NCI-H524 (cell line): ENCODE results near the gene TM9SF2.
"Not testable (repeated sequence)": the region's sequence is repeated elsewhere in the genome, so short reads cannot be mapped to it uniquely, and the experiment has no call there.

ENCODE experiments used
- DNase-seq, 2 experiments: peaks; one replicate each; lab custom pipeline; 2025; lab: John Stamatoyannopoulos, UW

TM9SF2 gene

DNA sequence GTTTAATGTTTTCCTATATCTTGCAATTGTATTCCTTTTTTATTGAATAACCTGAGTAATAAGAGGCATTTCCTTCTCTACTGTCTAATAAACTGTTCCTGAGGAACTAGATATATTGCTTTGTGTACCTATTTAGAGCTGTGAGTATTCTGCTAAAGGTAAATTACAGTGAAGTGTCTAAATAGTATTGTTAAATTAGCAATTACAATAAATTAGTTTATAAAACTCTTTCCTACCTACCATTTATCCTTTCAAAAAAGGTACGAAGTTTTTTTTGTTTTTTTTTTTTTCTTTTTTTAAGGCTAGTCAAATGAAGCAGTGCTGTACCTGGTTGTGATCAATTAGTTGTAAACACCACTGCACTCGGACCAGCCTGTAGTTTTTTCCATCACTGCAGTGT is 34.8 kb downstream of the TM9SF2 start:
- no peak for DNase-seq

DNA sequence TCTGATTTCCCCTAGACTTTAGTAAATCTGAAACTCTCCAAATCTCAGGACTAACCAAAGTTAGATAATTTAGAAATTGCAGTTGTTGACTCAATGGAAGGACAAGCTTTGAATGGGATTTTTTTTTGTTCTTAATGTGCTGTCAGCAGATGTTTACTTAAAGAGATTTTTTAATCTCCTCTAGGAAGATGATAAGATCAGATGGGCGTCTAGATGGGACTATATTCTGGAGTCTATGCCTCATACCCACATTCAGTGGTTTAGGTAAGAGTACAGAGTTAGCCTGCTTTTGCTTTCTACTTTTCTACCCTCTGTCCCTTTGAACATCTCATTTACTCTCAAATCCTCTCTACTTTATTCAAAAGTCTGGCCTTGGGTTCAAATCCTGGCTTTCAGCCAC is 39.3 kb downstream of the TM9SF2 start:
- peak in 1 of 2 experiments; percentile 3 for DNase-seq

DNA sequence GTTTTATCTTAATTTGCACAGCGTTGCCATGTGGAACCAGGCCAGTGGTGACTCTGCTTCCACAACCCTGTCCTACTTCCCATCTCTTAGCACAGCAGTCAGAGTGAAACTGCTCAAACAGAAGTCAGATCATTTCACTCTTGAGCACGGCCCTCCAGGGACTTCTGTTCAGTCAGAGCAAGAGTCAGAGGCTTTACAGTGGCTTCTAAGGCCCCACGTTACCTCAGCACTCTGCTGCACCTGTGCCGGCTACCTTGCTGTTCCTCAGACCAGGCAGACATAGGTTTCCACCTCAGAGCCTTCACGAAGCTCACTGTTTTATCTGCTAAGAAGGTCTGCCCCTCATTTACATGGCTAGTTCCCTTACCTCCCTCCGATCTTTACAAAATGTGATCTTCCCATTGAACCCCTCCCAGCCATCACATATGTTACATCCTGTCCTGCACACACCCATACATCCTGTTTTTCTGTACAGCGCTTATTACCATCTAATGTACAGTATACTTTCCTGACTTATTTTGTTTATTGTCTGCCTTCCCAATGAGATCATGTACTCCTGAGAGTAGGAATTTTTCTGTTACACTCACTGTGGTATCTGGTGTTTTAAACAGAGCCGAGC is 41.6 kb downstream of the TM9SF2 start:
- no peak for DNase-seq

DNA sequence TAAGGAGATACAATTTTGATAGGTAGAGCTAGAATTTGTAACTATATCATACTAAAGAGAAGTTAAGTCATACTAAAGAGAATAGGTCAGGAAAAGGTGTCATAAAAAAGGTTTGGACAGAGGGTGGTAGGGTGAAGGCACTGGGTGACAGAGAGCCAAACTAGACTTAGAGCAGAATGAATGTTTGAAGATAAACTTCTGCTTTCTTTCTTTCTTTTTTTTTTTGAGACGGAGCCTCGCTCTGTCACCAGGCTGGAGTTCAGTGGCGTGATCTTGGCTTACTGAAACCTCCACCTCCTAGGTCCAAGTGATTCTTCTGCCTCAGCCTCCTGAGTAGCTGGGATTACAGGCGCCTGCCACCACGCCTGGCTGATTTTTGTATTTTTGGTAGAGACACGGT is 44.1 kb downstream of the TM9SF2 start:
- no peak for DNase-seq

DNA sequence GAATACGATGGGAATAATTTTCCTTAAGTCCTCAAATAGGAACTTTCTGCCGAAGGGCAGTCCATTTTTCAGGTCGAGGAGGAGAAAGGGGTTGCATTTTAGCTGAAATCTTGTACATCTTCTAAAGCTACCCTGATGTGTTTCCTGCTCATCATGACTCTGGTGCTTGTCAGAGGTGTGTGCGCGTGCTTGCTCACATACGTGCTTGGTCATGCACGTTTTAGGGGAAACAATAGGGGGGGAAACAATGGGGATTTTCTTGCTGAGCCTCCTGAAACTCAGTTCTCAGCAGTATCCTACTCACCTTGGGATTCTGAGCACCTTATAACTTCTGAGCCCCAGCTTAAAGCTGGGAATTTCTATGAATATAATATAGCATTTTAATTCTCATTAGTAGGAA is 44.7 kb downstream of the TM9SF2 start:
- no peak for DNase-seq

DNA sequence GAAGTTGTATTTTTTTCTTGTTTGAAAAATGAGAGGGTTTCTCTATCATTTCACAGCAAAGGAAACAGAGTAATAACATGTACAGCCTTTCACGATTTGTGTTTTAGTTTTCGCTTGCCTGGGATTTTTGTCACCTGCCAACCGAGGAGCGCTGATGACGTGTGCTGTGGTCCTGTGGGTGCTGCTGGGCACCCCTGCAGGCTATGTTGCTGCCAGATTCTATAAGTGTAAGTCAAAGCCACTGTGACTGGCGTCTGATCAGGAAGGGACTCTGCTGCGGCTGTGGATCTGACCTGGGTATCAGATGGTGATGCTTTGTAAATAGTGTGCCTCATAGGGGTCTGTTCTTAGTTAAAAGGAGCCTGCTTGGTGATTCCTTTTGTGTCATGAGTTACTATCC is 45.6 kb downstream of the TM9SF2 start:
- DNase-seq: no peak

DNA sequence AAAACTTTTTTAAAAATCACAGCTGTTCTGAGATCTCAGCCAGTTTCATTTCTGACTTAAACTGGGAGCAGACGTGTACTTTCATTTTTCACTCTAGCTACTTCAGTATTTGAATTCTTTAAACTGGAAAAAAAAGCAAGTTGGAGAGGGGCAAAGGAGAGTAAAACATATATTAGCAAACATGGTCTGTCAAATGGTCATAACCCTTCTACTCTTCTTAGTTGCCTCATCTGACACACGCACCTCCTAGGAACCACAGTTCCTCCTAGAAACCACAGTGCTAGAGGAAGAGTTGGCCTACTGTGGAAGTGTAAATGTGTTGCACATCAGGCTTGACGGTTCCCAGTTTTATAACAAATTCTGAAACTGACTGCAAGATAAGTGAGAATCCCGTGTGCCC is 47.2 kb downstream of the TM9SF2 start:
- no peak for DNase-seq

DNA sequence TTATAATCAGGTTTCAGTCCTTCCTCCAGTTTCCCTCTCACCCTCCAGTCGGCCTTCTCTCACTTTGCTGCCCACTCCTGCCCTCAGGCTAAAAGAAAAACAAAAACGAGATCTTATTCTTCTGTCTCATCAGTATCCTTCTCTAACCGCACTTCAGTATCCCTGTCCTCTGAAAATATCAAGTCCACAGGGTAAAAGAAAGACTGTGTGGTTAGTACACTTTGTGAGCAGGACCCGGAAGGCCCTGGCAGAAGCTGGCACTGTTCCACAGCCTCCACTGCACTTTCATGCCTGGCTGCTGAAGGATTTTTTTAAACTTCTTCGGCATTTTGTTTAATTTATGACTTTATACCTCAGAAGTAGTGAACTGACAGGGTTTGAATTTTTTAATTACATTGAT is 51.8 kb downstream of the TM9SF2 start:
- no peak for DNase-seq

DNA sequence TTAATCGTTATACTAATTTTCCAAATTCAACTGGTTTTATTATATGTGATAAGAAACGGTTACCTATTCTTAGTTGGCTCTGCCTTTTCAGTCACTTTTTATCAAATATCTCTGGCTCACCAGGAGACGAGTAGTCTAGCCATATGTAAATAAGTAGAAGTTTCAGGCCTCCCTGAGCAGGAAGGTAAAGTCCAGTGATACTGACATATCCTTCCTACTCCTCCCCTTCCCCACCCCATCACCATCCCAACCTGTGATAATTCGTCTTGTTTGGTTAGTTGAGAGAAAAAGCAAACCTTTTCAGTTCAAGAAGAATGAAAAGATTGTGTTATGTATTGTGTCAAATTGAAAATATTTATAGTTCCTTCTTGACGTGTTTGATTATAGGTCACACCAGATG is 53.9 kb downstream of the TM9SF2 start:
- DNase-seq: no peak

DNA sequence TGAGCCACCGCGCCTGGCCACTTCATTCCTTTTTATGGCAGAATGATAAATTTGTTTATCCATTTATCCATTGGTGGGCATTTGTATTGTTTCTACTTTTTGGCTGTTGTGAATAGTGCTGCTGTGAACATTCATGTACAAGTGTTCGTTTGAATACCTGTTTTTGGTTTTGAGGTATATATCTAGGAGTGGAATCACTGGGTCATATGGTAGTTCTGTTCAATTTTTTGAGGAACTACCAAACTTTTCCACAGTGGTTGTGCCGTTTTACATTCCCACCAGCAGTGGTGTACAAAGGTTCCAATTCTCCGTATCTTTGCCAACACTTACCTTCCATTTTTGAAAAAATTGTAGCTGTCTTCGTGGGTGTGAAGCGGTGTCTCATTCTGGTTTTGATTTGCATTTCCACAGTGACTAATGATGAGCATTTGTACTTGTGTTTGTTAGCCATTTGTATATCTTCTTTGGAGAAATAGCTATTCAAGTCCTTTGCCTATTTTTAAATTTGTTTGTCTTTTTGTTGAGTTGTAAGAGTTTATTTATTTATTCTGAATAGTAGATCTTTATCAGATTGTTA is 55.7 kb downstream of the TM9SF2 start:
- no peak for DNase-seq

DNA sequence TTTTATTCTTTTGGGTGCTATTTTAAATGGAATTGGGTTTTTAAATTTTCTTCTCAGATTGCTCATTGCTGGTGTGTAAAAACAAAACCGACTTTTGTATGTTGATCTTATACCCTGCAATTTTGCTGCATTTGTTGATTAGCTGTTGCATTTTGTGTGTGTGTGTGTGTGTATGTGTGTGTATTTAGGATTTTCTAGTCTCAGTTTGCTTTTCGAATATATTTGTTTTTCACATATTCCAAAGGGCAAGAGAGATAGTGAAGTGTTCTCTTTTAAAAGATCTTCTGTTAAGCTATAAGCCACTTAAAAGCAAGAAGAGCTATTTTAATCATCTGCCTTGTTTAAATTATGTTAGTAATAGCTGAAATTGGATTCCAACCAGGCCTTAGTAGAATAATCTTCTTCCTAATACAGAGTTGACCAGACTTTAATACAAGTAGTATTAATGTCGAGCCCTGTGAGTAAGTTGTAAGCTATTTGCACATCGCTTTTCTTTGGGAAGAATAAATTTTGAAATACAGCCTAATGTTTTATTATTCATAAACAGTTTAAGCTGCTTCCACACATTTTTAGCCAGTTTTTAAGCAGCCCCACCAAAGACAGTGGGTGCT is 57.4 kb downstream of the TM9SF2 start:
- DNase-seq: peak in 1 of 2 experiments; percentile 6

DNA sequence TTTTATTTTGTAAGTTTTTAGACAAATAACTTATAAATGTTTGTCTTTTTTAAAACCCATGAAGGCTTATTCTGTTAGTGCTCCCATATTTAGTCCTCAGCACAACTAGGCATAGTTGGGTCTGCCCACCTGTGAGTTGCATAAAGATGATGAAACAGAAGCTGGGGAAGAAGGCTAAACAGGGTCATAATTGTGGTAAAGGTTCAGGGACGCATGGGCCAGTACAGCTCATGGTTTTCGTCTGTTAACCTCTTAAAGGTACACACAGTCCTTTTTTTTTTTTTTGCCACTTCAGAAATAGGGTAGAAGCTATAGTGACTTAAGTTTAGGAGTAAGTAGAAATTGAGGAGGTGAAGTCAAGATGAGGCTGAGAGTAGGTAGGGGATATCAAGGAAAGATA is 58.3 kb downstream of the TM9SF2 start:
- no peak for DNase-seq

DNA sequence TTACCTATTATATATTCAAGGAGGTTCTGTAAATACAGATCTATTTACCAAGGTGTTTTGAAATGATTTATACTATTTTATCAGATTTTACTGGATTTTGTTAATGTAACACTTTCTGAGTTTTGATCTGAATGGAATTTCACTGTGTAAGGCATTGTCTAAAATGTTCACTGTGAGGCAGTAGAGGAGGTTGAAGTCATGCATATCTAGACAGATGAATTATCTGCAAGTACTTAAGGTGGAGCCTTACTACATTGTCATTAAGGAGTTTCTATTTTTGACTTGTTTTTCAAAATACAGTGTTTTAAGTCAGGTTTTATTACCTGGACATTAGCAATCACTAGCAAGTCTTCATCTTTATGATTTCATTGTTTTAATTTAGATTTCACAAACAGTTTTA is 62.1 kb downstream of the TM9SF2 start:
- DNase-seq: no peak

DNA sequence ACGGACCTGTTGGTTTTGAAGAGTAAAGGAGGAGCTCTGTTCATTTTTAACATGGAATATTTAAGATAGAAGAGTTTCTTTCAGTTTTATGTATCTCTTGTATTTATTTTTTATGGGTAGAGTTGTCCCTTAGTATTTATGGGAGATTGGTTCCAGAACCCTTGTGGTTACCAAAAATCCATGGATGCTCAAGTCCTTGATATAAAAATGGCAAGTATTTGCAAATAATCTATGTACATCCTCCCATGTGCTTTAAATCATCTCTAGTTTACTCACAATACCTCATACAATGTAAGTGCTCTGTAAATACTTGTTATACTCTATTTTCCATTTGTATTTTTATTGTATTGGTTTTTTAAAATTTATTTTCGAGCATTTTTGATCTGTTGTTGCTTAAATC is 63.1 kb downstream of the TM9SF2 start:
- no peak for DNase-seq

DNA sequence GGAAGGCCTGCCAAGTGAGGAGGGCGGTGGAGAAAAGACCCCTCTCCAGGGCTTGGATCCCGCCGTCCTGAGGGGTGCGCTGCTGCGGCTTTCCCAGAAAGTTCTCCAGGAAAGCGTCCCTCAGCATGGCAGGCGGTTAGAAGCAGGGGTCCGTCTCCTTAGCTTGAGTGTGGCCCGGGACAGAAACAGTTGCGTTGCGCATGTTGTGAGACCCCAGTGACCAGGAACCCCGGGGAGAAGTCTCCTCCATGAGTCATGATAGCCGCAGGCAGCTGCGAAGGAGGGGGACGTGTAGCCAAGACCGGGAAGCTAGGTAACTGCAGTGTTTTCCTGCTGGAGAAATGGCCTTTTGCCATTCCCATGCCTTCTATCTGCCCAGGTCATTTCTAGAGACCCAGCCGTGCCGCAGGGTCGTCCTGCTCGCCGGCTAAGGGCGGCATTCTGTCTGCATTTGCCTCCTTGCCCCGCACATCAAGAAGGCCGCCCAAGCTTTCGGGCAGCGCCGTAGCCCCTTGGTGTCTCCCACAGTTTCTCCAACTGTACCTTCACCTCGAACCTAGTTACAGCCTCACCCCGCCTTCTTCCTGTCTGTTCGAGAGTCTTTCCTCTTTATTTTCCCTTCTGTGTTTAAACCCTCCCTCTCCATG is 64.3 kb downstream of the TM9SF2 start:
- DNase-seq: no peak

DNA sequence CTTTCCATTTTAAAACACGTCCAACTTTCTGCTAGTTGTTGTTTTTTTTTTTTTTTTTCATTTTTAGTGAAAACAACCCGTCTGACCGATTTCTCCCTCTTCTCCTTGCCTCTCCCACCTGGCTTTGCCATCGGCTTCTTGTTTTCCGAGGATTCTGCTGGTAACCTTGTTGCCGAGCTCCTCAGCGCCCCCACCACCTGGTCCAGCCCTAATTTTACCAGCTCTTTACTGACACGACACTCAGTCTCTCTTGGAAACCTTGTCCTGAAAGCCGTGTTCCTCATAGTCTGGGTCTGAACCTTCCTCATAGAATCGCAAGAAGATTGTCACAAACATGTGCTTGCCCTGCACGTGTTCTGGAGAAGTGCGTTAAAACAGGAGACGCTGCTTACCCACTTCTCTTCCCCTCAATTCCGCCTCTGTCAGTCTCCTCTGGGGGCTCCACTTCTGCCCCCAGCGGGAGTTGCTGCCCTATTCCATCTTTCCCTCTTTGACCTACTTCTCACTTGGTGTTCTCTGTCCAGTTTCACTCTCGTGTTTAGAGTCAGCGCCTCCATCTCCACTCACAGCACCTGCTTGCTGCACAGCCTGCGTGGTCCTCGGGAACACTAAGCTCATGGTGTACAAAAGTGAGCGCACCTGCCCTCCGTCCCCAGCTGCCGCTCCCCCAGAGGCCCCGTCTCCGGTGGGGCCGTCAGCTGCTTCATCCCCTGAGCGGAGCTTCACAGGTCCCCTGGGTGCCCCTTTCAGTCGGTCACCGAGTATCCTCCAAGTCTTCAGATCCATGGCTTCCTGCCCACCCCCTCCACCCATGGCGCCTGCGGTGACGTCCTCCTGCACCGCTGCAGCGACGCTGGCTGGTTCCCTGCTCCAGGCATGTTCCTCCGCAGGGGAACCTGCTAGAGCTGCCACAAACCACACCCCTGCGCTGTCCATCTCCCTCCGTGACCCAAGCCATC is 65.1 kb downstream of the TM9SF2 start:
- DNase-seq: no peak

DNA sequence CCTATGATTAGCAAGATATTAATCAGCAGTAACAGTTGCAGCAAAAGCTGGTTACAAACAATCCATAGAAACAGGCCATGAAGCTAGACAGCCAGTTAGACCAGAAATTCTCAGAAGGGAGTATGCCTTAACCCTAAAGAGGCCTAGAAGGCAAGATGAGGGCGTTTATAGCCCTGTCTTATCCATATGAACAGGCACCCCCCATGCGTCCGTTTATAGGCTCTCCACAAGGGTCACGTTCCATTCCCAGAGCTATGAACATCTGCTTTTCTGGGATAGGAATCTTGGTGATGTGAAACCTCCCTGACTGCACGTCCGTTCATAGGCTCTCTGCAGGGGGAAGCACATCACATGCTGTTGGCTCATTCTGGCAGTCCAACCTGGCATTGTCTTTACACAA is 67.6 kb downstream of the TM9SF2 start:
- not testable (repeated sequence) for DNase-seq

DNA sequence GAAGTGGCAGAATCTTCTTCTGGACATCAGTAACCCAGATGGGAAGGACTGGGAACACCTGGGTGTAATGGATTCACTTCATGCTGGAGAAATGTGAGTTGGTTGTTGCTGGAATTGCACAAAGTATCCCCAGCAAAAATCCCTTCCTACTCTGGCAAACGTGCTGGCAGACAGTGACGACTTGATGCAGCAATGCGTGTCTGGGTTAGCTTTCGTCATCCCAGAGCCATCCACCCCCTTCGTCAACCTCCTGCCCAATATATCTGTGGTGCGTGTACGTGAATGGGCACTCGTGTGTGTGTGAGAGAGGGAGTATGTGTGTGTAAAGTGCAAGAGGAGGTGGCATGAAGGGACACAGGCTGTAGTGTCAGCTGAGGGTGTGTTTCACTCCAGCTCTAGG is 70.9 kb downstream of the TM9SF2 start:
- no peak for DNase-seq

DNA sequence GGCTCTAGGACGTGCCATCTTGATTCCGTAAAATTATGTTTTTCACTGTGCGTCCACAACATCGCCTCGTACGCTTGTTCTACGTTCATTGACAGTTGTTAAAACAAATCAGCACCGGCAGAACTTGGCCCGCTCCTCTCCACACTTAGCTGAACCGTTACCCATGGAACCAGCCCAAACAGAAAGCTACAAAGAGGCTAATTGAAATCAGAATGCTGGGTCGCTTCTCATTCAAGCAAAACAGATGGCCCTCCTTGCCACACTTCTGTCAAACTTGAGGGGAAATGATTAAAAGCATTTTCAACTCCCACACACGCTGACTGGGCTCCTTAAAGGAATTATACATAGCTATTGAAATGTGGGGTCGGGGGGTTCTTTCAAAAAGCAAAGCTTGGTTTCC is 71.6 kb downstream of the TM9SF2 start:
- DNase-seq: peak; percentile 21 to 33

DNA sequence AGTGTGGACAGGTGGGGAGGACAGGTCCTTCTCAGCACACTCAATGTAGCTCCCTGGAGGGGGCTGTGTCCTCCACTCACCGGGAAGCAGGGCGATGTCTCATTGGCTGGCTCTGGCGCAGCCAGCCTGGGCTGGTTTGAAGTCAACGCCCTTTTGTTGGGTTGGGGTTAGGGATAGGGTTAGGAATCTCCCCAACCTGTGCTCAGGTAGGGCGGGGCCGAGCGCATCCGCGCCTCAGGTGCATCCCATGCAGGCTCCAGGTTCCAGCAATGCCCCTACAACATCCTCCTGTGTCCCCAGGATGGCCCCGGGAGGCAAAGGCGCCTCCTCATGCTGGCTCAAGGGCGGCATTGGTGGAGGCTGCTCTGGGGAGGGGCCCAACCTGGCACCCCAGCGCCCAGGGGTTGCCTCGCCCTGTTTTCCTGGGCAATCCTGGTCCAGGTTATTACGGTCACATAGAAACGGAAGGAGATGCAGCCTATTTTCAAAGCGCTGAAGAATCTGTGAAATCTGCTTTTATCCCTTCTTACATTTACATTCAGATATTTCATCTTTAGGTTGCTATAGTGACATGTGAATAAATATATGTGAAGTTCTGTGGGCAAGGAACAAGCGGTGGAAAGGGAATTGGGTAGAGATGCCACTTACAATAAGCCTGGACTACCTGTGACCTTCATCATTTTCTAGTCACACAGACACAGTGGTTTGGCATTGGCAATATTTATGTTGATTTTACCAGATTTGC is 74.3 kb downstream of the TM9SF2 start:
- no peak for DNase-seq
